CD4-positive, alpha-beta T cell treated with Interleukin-10 for 1 hour (primary cell): Measurements from ENCODE around the gene FAAP20.

ENCODE experiments used
- DNase-seq: peaks from one replicate; pipeline ENCODE4 v3.0.0-alpha.2; 2020

The FAAP20 gene

DNA sequence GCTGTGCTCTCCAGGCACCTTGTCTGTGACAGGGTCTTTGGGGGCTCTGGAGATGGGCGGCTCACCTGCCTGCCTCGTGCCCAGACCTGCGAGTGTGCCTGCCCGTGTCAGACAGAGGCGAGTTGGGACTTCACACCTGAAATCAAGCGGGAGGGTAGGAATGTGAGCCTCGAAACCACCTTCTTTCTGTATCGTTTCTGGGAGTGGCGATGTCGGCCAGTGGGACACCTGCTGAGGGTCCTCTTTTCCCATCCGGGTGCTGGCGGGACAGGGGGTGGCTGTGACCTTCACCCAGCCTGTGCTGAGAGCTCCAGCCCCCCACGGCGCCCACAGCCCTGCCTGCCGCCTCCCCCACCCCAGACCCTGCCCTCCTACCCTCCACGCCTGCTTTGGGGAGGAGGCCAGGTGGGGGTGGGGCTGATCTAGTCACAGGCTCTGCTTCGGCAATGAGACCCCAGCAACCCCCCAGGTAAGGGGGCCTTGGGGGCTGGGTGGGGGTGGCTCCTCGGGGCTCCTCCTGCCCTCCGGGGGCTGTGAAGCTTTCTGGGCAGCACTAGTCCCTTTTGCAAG lies 15.6 kb upstream of the FAAP20 start:
- no peak for DNase-seq

DNA sequence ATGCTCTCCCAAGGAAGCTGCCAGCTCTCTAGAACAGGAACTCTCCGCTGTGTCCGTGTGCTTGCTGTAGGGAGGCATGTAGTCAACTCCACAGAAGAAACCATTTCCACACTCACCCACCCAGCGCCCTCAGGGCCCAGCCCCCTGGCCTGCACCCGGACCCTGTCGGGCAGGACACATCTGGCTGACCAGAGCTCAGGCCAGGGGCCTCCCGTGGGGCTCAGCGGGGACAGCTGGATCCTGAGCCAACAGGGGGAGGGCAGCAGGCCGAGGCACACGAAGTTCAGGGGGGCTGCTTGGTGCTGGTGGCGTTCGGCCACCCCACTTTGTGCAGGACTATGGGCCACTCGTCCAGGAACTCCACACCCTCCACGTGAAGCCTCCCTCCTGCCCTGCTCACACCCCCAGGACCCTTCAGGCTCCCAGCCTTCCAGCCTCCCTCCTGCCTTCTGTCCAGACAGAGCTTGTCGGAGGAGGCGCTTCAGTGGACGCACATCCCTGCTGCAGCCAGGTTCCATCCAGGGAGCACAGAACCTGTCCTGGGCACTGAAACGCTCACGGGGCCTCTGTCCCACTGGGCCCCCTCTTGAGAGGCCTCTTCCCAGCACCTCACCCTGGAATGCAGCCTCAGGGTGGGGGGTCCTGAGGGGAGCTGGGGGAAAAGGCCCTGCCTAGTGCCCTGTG lies 15.0 kb upstream of the FAAP20 start:
- no peak for DNase-seq

DNA sequence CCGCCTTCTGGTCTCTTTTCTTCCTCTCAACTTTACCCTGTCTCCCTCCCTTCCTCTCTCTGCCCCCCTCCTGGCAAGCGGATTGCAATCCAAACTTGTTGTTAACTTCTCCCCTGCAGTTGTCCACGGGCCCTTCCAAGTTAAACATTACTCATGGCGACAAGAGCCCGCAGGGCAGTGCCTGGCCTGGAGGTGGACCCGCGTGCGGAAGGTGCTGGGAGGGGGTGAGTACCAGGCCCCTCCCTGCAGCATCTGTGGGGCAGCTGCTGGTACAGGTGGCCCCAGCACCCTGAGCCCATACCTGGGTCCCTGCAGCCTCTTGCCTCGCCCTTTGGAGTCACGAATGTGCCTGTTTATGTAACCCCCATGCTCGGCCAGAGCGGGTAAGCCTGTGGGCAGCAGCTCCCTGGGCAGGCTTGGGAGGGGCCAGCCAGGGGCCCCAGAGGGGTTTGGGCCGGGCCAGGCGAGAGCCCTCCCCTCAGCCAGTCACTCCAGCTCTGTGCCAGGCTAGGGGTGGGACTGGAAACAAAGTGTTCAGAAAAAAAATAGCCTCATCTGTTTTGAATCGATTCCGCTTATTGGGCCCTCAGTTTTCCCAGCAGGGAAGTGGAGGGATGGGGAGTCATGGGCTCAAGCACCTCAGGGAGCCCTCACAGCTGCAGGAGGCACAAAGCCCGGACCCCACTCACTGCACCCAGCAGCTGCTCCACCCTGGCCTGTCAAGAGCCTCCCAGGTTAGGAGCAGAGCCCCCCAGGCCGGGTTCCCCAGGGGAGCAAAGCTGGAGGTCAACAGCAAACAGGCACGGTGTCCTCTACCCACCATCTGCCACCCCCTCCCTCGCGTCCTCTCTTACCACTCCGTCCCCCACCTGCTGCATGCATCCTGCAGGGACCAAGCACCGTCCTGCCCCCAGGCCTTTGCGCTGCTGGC lies 14.0 kb upstream of the FAAP20 start:
- DNase-seq = no peak

DNA sequence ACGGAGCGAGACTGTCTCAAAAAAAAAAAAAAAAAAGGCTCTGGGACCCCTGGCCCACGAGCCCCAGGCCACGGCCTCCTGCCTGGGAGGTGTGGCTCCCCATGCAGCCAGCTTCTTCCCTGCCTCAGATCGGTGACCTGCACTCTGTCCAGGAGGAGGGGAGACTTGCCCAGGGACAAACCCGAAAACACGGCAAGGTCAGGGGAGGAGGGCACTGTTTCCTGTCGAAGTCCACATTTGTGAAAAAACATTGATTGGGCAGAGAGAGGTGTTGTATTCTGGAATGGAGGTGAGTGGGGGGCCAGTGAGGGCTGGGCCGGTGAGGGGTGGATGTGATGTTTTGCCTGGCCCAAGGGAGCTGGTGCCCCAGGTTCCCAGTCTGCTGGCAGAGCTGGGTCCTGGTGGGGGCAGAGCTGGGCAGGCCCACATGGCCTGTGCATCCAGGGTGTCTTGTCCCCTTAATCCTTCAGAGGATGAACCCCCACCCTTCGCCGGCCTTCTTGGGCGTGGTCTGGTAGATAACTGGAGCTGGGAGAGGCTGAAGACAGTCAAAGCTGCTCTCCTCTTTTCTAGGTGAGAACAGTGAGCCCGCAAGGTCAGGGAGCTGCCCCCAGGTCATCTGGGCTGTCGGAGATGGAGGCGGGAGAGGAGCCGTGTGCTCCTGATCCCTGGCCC lies 12.4 kb upstream of the FAAP20 start:
- DNase-seq = no peak

DNA sequence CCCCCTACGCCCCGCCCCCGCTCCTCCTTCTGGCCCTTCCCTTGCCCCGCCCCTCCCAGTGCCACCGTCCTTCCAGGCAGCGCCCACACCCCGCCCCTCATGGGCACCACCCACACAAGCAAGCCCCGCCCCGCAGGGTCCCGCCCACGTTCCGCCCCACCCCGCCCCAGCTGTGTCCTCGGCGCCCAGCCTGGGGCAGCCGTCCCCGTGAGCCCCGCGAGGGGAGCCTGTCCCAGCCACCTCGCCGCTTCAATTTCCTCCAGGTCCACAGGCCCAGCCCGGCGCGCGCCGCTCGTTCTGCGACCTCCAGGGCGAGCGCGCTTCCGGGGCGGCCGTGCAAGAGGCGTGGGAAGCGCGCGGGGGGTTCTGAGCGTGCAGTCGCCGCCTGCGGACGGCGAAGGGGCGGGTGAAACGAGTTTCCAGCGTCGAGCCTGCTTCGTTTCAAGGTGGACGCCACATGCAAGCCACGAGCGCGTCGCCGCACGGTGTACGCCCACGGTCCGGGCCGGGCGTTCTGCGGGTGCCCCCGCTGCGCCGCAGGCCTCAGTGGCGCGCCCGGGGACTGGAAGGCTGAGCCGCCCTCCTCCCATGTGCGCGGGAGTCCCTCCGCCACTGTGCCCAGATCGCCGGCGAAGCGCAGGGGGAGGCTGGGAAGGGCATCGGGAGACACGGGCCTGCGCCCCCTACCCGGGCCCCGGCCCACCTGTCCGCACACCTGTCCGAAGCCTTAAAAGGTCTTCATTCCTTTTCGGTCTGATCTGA lies 10.8 kb upstream of the FAAP20 start:
- peak; percentile 95 for DNase-seq

DNA sequence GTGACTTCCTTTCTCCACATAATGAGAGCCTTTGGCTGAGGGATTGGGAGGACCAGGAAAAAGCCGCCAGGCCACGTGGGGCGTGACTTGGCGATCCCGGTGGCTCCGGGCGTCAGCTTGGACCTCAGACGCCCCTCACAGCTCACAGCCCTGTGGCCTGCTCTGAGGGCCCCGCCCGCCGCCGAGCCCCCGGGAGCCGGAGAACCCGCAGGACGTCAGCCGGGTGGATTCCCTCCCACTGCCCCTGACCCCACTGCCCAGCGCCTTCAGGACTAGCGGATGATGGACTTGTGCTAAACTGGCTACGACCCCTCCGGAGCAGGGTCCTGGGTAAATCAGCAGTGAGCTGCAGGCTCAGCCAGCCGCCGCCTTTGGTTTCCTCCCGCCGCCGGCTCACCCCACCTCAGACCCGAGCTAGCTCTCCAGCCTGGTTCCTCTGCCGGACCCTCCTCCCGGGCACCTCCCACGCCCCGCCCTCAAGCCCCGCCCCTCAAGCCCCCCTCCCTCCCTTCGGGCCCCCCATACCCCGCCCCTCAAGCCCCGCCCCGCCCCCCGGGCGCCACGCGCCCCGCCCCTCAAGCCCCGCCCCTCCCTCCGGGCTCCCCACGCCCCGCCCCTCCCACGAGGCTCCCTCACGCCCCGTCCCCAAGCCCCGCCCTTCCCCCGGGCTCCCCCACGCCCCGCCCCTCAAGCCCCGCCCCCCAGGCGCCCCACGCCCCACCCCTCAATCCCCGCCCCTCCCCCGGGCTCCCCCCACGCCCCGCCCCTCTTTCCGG lies 10.0 kb upstream of the FAAP20 start:
- DNase-seq = peak; percentile 82

DNA sequence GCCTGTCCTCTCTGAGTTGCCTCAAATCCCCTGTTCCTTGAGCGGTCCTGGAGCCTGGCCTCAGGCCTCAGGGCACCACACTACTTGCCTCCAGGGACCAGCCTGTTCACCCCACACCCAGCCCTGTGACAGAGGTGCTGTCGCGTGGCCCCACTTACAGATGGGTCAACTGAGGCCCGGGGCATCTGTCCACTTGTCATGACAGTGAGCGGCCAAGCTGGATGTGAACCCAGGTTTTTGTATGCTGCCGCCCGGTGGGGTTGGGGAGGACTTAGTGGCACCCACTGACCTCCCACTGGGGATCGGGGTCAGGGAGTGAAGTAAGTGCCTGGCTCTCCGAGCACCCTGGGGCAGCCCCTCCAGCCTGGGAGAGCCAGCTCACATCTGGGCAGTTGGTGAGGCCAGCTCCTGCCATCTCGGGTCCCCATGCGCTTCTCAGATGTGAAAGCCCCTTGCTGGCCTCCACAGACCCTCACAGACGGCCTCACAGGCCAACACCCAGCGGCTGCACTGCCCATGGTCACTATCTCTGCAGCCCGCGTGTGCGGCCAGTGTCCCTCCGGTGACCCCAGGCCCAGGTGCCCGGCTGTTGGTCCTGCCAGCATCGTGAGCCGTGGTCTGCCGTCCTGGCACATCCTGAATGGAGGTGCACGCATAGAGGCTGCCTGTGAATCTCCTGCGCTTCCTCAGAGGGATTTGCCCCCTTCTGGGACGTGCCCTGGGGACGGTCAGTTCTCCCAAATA lies 9.3 kb upstream of the FAAP20 start:
- no peak for DNase-seq

DNA sequence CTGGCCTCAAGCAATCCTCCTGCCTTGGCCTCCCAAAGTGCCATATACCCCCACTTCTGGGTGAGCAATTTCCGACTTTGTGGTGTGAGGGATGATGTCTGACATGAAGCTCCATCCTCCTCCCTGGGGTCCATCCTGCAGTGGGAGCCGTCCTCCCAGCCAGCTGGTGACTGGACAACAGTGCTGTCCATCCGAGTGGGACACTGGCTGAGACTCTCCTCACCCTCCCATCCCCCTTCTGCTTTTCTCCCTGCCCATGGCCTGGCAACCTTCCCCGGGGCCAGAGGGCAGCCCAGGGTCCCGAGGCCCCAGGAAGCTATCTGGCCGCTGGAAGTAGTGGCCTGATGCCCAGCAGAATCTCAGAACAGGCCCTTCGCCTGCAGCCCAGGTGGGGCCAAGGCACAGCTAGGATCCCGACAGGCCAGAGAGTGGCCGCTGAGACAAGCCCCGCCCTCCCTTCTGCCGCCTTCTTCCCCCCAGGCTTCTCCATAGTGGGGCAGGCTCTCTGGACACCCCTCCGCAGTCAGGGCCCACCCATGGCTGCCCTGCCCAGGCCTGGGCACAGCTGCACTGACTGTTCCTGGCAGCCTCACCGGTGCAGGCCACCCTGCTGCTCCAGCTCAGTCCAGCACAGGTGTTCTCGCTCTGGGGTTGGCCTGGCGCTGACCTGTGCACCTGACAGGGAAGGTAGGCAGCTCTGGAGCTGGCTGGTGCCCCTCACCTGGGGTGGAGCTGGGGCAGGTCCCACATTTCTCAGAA lies 8.4 kb upstream of the FAAP20 start:
- DNase-seq = no peak

DNA sequence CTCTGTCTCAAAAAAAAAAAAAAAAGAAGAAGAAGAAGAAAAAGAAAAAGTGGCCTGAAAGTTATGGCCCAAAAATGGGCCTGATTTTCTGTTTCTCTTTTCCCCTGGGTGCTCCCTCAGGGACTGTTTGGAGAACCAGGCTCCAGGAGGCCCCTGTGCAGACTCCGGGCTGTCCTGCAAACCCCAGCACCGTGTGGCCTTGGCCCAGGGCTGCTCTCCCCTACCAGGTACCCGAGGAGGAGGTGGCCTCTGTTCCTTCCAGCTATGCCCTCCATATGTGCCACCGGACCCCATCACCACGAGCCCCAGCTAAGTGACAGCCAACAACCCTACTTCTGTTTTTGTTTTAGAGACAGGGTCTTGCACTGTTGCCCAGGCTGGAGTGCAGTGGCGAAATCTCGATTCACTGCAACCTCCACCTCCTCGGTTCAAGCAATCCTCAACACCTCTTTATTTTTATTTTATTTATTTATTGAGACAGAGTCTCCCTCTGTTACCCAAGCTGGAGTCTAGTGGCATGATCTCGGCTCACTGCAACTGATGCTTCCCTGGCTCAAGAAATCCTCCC lies 7.5 kb upstream of the FAAP20 start:
- no peak for DNase-seq

DNA sequence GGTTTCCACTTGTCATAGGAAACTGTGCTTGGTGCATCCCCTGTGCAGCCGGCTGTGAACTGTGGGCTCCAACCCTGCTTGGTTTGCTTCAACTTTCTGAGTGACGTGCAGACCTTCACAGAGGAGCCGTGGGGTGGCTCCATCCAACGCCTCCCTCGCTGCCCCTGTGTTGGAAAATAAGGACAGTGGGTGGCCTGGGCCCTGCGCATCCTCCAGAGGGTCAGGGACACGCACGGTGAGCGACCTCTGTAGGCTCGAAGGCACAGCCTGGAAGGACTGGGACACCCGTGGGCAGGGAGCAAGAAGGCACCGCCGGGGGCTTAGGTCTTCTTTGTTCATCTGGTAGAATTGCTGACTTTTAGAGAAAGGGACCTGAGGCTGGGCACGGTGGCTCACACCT lies 6.5 kb upstream of the FAAP20 start:
- no peak for DNase-seq

DNA sequence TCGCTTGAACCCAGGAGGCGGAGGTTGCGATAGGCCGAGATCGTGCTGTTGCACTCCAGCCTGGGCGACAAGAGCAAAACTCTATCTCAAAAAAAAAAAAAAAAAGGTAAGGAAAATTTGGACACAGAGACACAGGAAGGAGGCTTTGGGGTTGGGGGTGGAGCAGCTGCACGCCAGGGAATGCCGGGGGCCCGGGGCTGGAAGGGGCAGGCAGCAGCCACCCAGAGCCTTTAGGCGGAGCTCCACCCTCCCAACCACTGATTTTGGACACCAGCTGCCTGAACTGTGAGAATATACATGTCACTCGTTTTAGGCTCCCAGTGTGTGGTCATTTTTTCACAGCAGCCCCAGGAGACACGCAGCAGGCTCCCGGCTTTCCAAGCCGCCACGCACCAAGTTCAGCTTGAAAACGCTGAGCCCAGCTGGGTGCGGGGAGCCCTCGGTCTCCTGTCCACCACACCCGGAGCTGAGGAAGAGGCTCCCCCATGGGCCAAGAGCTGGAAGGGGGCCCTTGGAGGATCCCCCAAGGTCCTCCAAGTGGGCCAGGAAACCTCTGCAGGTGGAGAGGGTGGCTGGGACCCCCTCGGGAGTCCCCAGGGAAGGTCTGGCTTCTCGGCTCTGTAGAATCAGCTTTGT lies 5.9 kb upstream of the FAAP20 start:
- DNase-seq = no peak

DNA sequence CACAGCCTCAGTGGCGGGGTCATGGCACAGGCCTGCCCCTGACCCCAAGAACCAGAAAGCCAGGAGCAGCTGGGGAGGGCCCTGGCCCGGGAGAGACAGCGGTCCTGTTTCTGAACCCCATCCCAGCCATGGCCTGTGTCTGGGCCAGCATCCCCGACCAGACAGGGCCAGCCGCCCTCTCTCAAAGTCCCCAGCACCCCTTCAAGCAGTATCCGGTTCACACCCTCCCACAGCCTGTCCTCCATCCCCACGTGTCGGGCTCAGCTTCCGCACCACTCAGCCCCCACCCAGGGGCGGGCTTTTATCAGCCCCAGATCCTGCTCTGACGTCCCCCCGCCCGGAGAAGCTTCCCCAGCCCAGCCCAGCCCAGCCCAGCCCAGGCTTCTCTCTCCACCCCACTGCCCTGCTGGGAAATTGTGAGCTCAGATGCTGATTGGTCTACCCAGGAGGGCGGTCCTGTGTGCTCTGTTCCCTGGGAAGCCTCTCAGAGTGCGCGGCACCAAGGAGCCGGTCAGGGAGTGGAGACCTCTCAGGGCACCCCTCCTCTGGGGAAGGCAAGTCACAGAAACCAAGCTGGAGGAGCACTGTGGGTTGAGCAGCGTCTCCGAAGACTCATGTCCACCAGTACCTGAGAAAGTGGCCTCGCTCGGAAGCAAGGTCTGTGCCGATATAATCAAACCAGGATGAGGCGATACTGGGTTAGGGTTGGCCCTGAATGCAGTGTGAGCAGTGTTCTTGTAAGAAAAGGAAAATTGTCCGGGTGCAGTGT lies 4.7 kb upstream of the FAAP20 start:
- peak; percentile 92 for DNase-seq

DNA sequence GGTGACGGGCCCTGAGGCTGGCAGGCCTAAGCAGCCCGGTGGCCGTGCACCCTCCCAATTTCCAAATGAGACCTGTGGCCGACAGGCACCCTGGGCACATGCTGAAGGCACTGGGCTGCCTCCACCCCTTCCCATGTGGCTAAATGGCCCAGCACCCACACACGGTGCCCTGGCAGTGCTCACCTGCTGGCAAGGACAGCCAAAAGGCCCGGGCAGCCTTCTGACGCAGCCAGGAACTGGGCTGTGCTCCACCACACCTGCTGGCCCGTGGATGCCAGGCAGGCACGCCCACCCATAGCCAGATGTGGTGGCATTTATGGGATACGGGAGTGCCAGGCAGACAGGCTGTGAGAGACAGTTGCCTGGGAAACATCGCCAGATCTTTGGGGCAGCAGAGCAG lies 4.0 kb upstream of the FAAP20 start:
- peak; percentile 23 for DNase-seq

DNA sequence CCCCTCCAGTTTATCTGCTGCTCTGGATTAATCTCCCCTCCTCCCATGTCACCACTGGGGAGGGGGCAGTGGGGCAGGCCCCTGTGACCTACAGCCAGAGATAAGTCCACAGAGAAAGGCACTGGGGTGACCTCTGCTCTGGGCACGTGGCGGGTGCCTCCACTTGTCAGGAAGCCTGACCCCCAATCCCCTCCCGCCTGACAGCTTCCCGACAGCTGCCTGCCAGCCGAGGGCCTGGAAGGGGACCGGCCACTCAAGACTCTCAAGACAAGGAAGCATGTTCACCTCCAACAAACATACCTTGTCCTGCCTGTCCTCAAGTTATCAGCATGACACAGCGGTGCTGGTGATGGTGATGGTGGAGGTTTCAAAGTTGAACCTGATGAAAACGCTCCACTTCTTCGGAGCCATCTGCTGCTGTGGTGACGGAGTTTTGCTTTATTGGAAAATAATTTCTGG lies 3.2 kb upstream of the FAAP20 start:
- no peak for DNase-seq

DNA sequence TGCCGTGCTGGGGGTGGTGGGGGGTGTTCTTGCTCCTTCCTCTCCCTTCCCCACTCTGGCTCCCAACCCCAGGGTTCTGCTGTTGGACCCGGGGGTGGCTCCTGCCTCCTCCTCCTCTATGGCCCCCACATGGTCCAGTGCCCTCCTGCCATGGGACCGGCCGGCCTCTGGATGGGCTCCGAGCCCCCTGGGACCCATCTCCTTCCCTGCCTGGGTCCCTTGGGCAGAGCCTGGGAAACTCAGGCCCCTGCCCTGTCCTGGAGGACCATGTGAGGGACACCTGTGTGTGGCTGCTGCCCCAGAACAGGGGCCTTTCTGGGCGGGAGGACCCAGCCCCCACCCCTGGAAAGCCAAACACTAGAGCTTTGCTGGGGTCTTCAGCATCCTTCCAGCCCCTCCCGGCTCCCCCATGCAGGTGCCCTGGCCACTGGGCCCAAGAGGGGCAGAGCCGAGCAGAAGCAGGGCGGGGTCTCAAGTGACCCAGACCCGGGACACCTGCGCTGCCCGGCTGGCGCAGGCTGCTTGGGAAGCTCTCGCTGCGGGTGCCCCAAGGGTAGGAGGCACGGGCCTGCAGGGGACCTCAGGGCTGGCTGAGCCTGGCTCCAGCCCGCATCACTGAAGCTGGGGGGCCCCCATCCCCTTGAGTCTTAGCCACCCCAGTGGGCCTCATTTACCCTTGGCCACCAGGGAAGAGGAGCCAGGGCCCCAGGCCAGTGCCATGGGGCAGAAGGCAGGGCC lies 2.5 kb upstream of the FAAP20 start:
- no peak for DNase-seq

DNA sequence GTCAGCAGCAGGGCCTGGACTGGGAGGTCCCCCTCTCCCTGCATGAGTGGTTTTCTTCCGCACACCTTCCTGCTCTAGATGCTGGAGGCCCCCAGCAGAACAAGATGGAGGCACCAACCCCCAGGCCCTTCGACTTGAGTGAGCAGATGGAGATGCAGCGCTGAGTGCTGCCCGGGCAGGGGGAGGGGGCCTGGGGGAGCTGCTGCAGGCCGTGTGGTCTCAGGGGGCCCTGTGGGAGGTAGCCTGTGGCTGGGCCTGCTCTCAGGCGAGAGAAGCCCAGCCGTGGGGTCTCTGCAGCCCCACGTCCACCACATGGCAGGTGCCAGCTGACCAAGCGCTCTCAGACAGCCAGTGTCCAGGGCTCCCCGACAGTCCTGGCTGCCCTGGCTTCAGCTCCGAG lies 1.2 kb upstream of the FAAP20 start:
- DNase-seq = no peak

DNA sequence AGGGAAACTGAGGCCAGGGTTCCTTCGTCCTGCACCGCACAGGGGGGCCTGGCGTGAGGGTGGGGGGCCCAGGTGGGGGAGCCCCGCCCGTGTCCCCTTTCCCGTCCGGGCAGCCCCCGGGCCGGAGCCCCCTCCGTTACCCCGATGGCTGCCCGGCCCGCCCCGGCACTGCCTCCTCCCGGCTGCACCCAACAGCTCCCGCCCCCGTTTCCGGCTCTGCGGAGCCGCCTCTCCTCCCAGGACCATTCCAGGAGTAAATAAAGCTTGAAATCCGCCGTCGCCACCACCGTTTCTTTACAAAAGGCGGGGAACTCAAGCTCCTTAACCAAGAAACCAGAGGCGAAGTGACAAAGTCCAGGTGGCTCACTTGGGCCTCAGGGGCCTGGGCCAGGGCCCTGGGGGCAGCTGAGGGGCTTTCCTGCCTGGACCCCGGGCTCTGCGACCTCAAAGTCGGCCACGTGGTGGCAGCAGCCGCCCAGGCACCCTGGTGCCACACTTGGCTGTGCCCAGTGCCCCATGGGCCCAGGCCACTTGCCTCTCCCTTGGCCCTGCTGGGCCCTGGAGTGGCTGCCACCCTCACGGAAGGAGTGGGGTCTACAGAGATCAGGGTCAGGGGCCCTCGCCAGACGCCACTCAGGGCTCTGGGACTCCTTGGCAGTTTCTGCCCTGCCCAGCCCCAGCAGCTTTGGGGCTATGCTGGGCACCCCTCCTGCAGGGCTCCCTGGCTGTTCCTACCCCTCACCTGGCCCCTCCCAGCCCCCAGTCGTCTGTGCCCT lies 514 bp upstream of the FAAP20 start:
- DNase-seq = peak; percentile 89
